Skeletal muscle tissue (tissue), 4 donors: ENCODE data around the gene FAM161A. TPM values are rescaled to one million over a fixed set of nuclear protein-coding genes. Genes with fewer than 3 reads are reported as not detected.
"Not testable (repeated sequence)": the region's sequence is repeated elsewhere in the genome, so short reads cannot be mapped to it uniquely, and the experiment has no call there.

ENCODE experiments used
- H3K27ac ChIP-seq: one replicate; pipeline ENCODE4 v1.7.0; 2013; ENCODE audit warnings: mild to moderate bottlenecking, low read depth, low read length, inconsistent platforms
- H3K27me3 ChIP-seq, 3 donors: one replicate each; pipeline ENCODE4 v1.7.0; 2013; ENCODE audit warnings: low read length in 3 of 3; ENCODE audit not compliant: control insufficient read depth in 3 of 3, insufficient read depth in 3 of 3
- H3K36me3 ChIP-seq, 3 donors: one replicate each; pipeline ENCODE4 v1.7.0; 2013; ENCODE audit warnings: low read length in 3 of 3; ENCODE audit not compliant: control insufficient read depth in 3 of 3, insufficient read depth in 3 of 3
- H3K4me1 ChIP-seq, 3 donors: one replicate each; pipeline ENCODE4 v1.7.0; 2013; ENCODE audit warnings: low read length in 3 of 3, mild to moderate bottlenecking in 3 of 3; ENCODE audit not compliant: control insufficient read depth in 3 of 3, insufficient read depth in 3 of 3
- H3K4me3 ChIP-seq, 3 donors: one replicate each; pipeline ENCODE4 v1.7.0; 2013; ENCODE audit warnings: low read length in 3 of 3
- H3K9ac ChIP-seq, 3 donors: one replicate each; pipeline ENCODE4 v1.7.0; 2013; ENCODE audit warnings: low read length in 3 of 3, mild to moderate bottlenecking in 3 of 3, moderate library complexity in 2 of 3, low read depth in 1 of 3
- H3K9me3 ChIP-seq, 3 donors: one replicate each; pipeline ENCODE4 v1.7.0; 2013; ENCODE audit warnings: low read length in 3 of 3; ENCODE audit not compliant: control insufficient read depth in 3 of 3
- total RNA-seq: library from RNA; depleted of rRNA; stranded (reverse); fragments of >200 nt; gene quantifications from one replicate; pipeline ENCODE4 v1.2.3, GENCODE V29; 2014
- donor health status: Osteomylitis.

The FAM161A gene
- total RNA-seq, 1 donor from 2014 or later: 7.3 TPM

- not testable (repeated sequence) for H3K36me3 ChIP-seq, H3K27me3 ChIP-seq, H3K9ac ChIP-seq, H3K9me3 ChIP-seq, H3K4me1 ChIP-seq, H3K27ac ChIP-seq, H3K4me3 ChIP-seq
These were observed 43.7 kb downstream of the FAM161A start for GRCh38 chr2:61810203-61810602.

GRCh38 chr2:61808693-61809092 is 45.2 kb downstream of the FAM161A start:
- H3K27ac ChIP-seq, H3K9me3 ChIP-seq, H3K27me3 ChIP-seq, H3K4me3 ChIP-seq, H3K36me3 ChIP-seq, H3K4me1 ChIP-seq, H3K9ac ChIP-seq: not testable (repeated sequence)

- Histone ChIP-seq H3K4me3 (no peak overlapping the region), H3K9me3 (no peaks in the 10 kb centered on the region), H3K27ac (no peak overlapping the region), H3K27me3 (no peaks in the 10 kb centered on the region), H3K4me1 (no peaks in the 10 kb centered on the region), H3K9ac (no peak overlapping the region), H3K36me3 (no peaks in the 10 kb centered on the region)
These were observed 46.7 kb downstream of the FAM161A start for GRCh38 chr2:61807036-61807757.

GRCh38 chr2:61802548-61802947 is 51.3 kb downstream of the FAM161A start:
- H3K27me3 ChIP-seq: no peaks in the 10 kb centered on the region
- H3K27ac ChIP-seq: no peak overlapping the region
- no peaks in the 10 kb centered on the region for H3K36me3 ChIP-seq
- H3K4me3 ChIP-seq: no peak overlapping the region
- no peak overlapping the region for H3K9ac ChIP-seq
- no peaks in the 10 kb centered on the region for H3K9me3 ChIP-seq
- H3K4me1 ChIP-seq: no peaks in the 10 kb centered on the region

- Histone ChIP-seq H3K36me3 (no peaks in the 10 kb centered on the region), H3K4me1 (no peaks in the 10 kb centered on the region), H3K9me3 (no peaks in the 10 kb centered on the region), H3K9ac (no peak overlapping the region), H3K27ac (no peak overlapping the region), H3K4me3 (no peak overlapping the region), H3K27me3 (no peaks in the 10 kb centered on the region)
These were observed 54.8 kb downstream of the FAM161A start for GRCh38 chr2:61799099-61799498.

GRCh38 chr2:61797446-61797845 is 56.4 kb downstream of the FAM161A start:
- H3K27me3 ChIP-seq, H3K27ac ChIP-seq, H3K9ac ChIP-seq, H3K36me3 ChIP-seq, H3K9me3 ChIP-seq, H3K4me1 ChIP-seq, H3K4me3 ChIP-seq: not testable (repeated sequence)

- peaks cover 0 to 3% (median 3%) of the 10 kb centered on the region in 3 donors for H3K4me1 ChIP-seq
- no peak overlapping the region for H3K9ac ChIP-seq
- H3K27me3 ChIP-seq: no peaks in the 10 kb centered on the region
- no peak overlapping the region for H3K4me3 ChIP-seq
- H3K27ac ChIP-seq: no peak overlapping the region
- no peaks in the 10 kb centered on the region for H3K9me3 ChIP-seq
- H3K36me3 ChIP-seq: no peaks in the 10 kb centered on the region
These were observed 58.5 kb downstream of the FAM161A start for GRCh38 chr2:61795408-61795807.

- Histone ChIP-seq H3K4me1 (peaks cover 0 to 3% (median 3%) of the 10 kb centered on the region in 3 donors), H3K4me3 (peak overlapping the region; percentile 46 to 54 (median 52)), H3K36me3 (no peaks in the 10 kb centered on the region), H3K9me3 (no peaks in the 10 kb centered on the region), H3K9ac (peak overlapping the region in 1 of 3 donors; percentile 54), H3K27me3 (no peaks in the 10 kb centered on the region), H3K27ac (no peak overlapping the region)
These were observed 60.4 kb downstream of the FAM161A start for GRCh38 chr2:61793389-61793836.

GRCh38 chr2:61792355-61792890 is 61.4 kb downstream of the FAM161A start:
- no peaks in the 10 kb centered on the region for H3K27me3 ChIP-seq
- no peak overlapping the region for H3K9ac ChIP-seq
- no peaks in the 10 kb centered on the region for H3K36me3 ChIP-seq
- peaks cover 0 to 3% (median 3%) of the 10 kb centered on the region in 3 donors for H3K4me1 ChIP-seq
- no peaks in the 10 kb centered on the region for H3K9me3 ChIP-seq
- no peak overlapping the region for H3K4me3 ChIP-seq
- no peak overlapping the region for H3K27ac ChIP-seq

GRCh38 chr2:61789807-61790602 is 63.9 kb downstream of the FAM161A start:
- Histone ChIP-seq H3K27me3 (no peaks in the 10 kb centered on the region), H3K9me3 (no peaks in the 10 kb centered on the region), H3K27ac (no peak overlapping the region), H3K4me3 (no peak overlapping the region), H3K9ac (no peak overlapping the region), H3K36me3 (no peaks in the 10 kb centered on the region), H3K4me1 (peaks cover 0 to 3% (median 3%) of the 10 kb centered on the region in 3 donors)
